Astrocyte (in vitro differentiated cells and primary cell): ENCODE results near the gene PSENEN. TPM values are rescaled to one million over a fixed set of nuclear protein-coding genes. Genes with fewer than 3 reads are reported as not detected.
A peak's percentile ranks its signal among the peaks of the same experiment; 100 is the strongest.

Experiments used
- DNase-seq: peaks from one replicate; pipeline ENCODE4 v3.0.0-alpha.2; 2010; ENCODE audit warnings: low read depth
- FAIRE-seq: peaks from 2 replicates; lab custom pipeline; 2011; peaks lifted over from hg19 to GRCh38; lab: Jason Lieb, UNC
- H2AFZ ChIP-seq: 2 replicates; pipeline ENCODE4 v1.6.0; 2012; ENCODE audit warnings: low read depth, low read length, inconsistent platforms
- H3K27ac ChIP-seq: 2 replicates; pipeline ENCODE4 v1.5.1; 2011; ENCODE audit warnings: low read depth, low read length, inconsistent platforms
- H3K27me3 ChIP-seq: 2 replicates; pipeline ENCODE4 v1.6.0; 2011; ENCODE audit warnings: low read length, inconsistent platforms; ENCODE audit not compliant: insufficient read depth
- H3K36me3 ChIP-seq: 2 replicates; pipeline ENCODE4 v1.5.1; 2011; ENCODE audit warnings: low read length, inconsistent platforms; ENCODE audit not compliant: insufficient read depth
- H3K4me1 ChIP-seq: 2 replicates; pipeline ENCODE4 v1.5.1; 2011; ENCODE audit warnings: low read length, inconsistent platforms; ENCODE audit not compliant: insufficient read depth
- H3K4me2 ChIP-seq: 2 replicates; pipeline ENCODE4 v1.6.0; 2012; ENCODE audit warnings: low read length, inconsistent platforms
- H3K4me3 ChIP-seq: 2 replicates; pipeline ENCODE4 v1.5.1; 2011; ENCODE audit warnings: low read depth, mild to moderate bottlenecking, low read length, inconsistent platforms; ENCODE audit not compliant: insufficient read depth
- H3K79me2 ChIP-seq: 2 replicates; pipeline ENCODE4 v1.6.0; 2012; ENCODE audit warnings: mild to moderate bottlenecking, low read length, inconsistent platforms; ENCODE audit not compliant: insufficient read depth
- H3K9ac ChIP-seq: 2 replicates; pipeline ENCODE4 v1.6.0; 2012; ENCODE audit warnings: mild to moderate bottlenecking, low read length, inconsistent platforms
- H3K9me3 ChIP-seq: 2 replicates; pipeline ENCODE4 v1.5.1; 2012; ENCODE audit warnings: low read depth, mild to moderate bottlenecking, low read length, inconsistent platforms; ENCODE audit not compliant: insufficient read depth
- H4K20me1 ChIP-seq: 2 replicates; pipeline ENCODE4 v1.6.0; 2012; ENCODE audit warnings: low read length, inconsistent platforms; ENCODE audit not compliant: insufficient read depth
- H3K27ac Mint-ChIP-seq: one replicate; pipeline ENCODE4 v1.8.0; 2021; ENCODE audit warnings: mild to moderate bottlenecking, mixed read lengths; ENCODE audit not compliant: unreplicated experiment
- H3K27me3 Mint-ChIP-seq: one replicate; pipeline ENCODE4 v1.8.0; 2021; ENCODE audit warnings: low read depth, mixed read lengths; ENCODE audit not compliant: unreplicated experiment
- H3K36me3 Mint-ChIP-seq: one replicate; pipeline ENCODE4 v1.8.0; 2021; ENCODE audit warnings: low read depth, mixed read lengths; ENCODE audit not compliant: unreplicated experiment
- H3K4me1 Mint-ChIP-seq: one replicate; pipeline ENCODE4 v1.8.0; 2021; ENCODE audit warnings: low read depth, mixed read lengths; ENCODE audit not compliant: unreplicated experiment
- H3K4me3 Mint-ChIP-seq: one replicate; pipeline ENCODE4 v1.8.0; 2021; ENCODE audit warnings: mild to moderate bottlenecking, moderate library complexity, mixed read lengths; ENCODE audit not compliant: unreplicated experiment
- H3K9me3 Mint-ChIP-seq: one replicate; pipeline ENCODE4 v1.8.0; 2021; ENCODE audit warnings: mild to moderate bottlenecking, mixed read lengths; ENCODE audit not compliant: unreplicated experiment
- CTCF ChIP-seq: IDR thresholded peaks from 2 replicates; pipeline ENCODE4 v1.5.1; 2011; ENCODE audit warnings: low read depth, mild to moderate bottlenecking, inconsistent platforms, low read length, moderate library complexity; ENCODE audit not compliant: insufficient read depth
- EZH2 ChIP-seq: IDR thresholded peaks from 2 replicates; pipeline ENCODE4 v1.6.1; 2012; ENCODE audit warnings: mild to moderate bottlenecking, low read length, inconsistent platforms; ENCODE audit not compliant: insufficient read depth
- total RNA-seq: library from RNA; stranded (reverse); gene quantifications from 2 replicates; pipeline ENCODE4 v1.2.1, GENCODE V29; 2021

Gene PSENEN
- total RNA-seq, 1 donor from 2014 or later = 100 TPM

- H3K4me1 Mint-ChIP-seq = no peaks in the 10 kb centered on the region
- Histone ChIP-seq H3K36me3 (peaks cover 18% of the 10 kb centered on the region), H3K4me2 (no peak overlapping the region), H3K9me3 (no peaks in the 10 kb centered on the region), H3K9ac (no peak overlapping the region), H3K4me1 (no peaks in the 10 kb centered on the region), H4K20me1 (peaks cover 40% of the 10 kb centered on the region), H3K27me3 (no peaks in the 10 kb centered on the region), H3K79me2 (no peaks in the 10 kb centered on the region), H3K4me3 (no peak overlapping the region), H2AFZ (no peak overlapping the region), H3K27ac (no peak overlapping the region)
- H3K9me3 Mint-ChIP-seq = no peaks in the 10 kb centered on the region
- H3K27me3 Mint-ChIP-seq = no peaks in the 10 kb centered on the region
- peak overlapping the region; percentile 16 for H3K27ac Mint-ChIP-seq
- H3K36me3 Mint-ChIP-seq = peaks cover 25% of the 10 kb centered on the region
- H3K4me3 Mint-ChIP-seq = no peak overlapping the region
- FAIRE-seq = no peak
- TF ChIP-seq EZH2 = no peak
- TF ChIP-seq CTCF = no peak
- no peak for DNase-seq
Observed at GRCh38 chr19:35734273-35734672, 11.2 kb upstream of the PSENEN start.

- DNase-seq = no peak
- Mint-ChIP-seq H3K27me3 (no peaks in the 10 kb centered on the region), H3K4me1 (no peaks in the 10 kb centered on the region), H3K36me3 (peaks cover 22% of the 10 kb centered on the region), H3K27ac (no peak overlapping the region), H3K9me3 (no peaks in the 10 kb centered on the region), H3K4me3 (no peak overlapping the region)
- no peak overlapping the region for H3K27ac ChIP-seq
- no peaks in the 10 kb centered on the region for H3K79me2 ChIP-seq
- no peaks in the 10 kb centered on the region for H3K27me3 ChIP-seq
- H4K20me1 ChIP-seq = peaks cover 40% of the 10 kb centered on the region
- no peaks in the 10 kb centered on the region for H3K4me1 ChIP-seq
- H3K9ac ChIP-seq = no peak overlapping the region
- H3K4me2 ChIP-seq = no peak overlapping the region
- no peak overlapping the region for H2AFZ ChIP-seq
- H3K36me3 ChIP-seq = peaks cover 15% of the 10 kb centered on the region
- no peaks in the 10 kb centered on the region for H3K9me3 ChIP-seq
- no peak overlapping the region for H3K4me3 ChIP-seq
- FAIRE-seq = no peak
- TF ChIP-seq EZH2 = no peak
- no peak for TF ChIP-seq CTCF
Observed at GRCh38 chr19:35734889-35735288, 10.6 kb upstream of the PSENEN start.

GRCh38 chr19:35736913-35737886 lies 8.3 kb upstream of the PSENEN start:
- Histone ChIP-seq H3K27me3 (no peaks in the 10 kb centered on the region), H4K20me1 (peaks cover 32% of the 10 kb centered on the region), H3K36me3 (peaks cover 8% of the 10 kb centered on the region), H2AFZ (no peak overlapping the region), H3K4me2 (no peak overlapping the region), H3K4me3 (no peak overlapping the region), H3K27ac (no peak overlapping the region), H3K9me3 (no peaks in the 10 kb centered on the region), H3K79me2 (no peaks in the 10 kb centered on the region), H3K9ac (no peak overlapping the region), H3K4me1 (peaks cover 5% of the 10 kb centered on the region)
- DNase-seq (no peak), FAIRE-seq (no peak)
- Mint-ChIP-seq H3K27ac (peak overlapping the region; percentile 66), H3K4me1 (no peaks in the 10 kb centered on the region), H3K9me3 (no peaks in the 10 kb centered on the region), H3K27me3 (no peaks in the 10 kb centered on the region), H3K36me3 (peaks cover 16% of the 10 kb centered on the region), H3K4me3 (no peak overlapping the region)
- no peak for TF ChIP-seq CTCF
